Nephron (organoid): ENCODE results near the gene SRF.
A peak's percentile ranks its signal among the peaks of the same experiment; 100 is the strongest.

Experiments
- H3K27ac Mint-ChIP-seq, 3 experiments: 2 replicates each; pipeline ENCODE4 v1.8.0; 2020; ENCODE audit warnings: mixed read lengths in 3 of 3, mild to moderate bottlenecking in 2 of 3, moderate library complexity in 1 of 3
- H3K27me3 Mint-ChIP-seq: 2 replicates; pipeline ENCODE4 v1.8.0; 2021; ENCODE audit warnings: low read depth, mild to moderate bottlenecking, moderate library complexity, mixed read lengths
- H3K36me3 Mint-ChIP-seq: 2 replicates; pipeline ENCODE4 v1.8.0; 2020; ENCODE audit warnings: low read depth, mixed read lengths
- H3K4me1 Mint-ChIP-seq: 2 replicates; pipeline ENCODE4 v1.8.0; 2020; ENCODE audit warnings: mixed read lengths
- H3K4me3 Mint-ChIP-seq, 3 experiments: 2 replicates each; pipeline ENCODE4 v1.8.0; 2020; ENCODE audit warnings: mild to moderate bottlenecking in 3 of 3, mixed read lengths in 3 of 3, moderate library complexity in 2 of 3
- H3K9me3 Mint-ChIP-seq: 2 replicates; pipeline ENCODE4 v1.8.0; 2020; ENCODE audit warnings: mixed read lengths
- TF ChIP-seq, protein P1 (sequence below), 3 experiments: fragments of 200-600 bp; sonication (generic); IDR thresholded peaks; one replicate each; pipeline ENCODE4 v1.5.0; 2021; ENCODE audit warnings: antibody characterized with exemption in 3 of 3; ENCODE audit not compliant: unreplicated experiment in 3 of 3

The SRF gene

DNA sequence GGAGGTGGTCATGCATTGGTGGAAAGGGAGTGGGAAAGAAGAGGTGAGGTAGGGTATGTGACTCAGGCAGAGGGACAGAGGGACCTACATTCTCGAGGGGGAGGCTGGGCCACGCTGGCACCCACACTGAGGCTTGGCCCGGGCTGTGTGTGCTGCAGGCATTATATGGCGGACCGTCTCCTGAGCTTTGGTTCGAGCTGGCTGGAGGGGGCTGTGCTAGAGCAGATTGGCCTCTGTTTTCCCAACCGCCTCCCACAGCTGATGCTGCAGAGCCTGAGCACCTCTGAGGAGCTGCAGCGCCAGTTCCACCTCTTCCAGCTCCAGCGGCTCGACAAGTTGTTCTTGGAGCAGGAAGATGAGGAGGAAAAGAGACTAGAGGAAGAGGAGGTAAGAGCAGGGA is 34.8 kb downstream of the SRF start:
- Mint-ChIP-seq H3K4me3 (no peak overlapping the region), H3K9me3 (no peaks in the 10 kb centered on the region), H3K27me3 (no peaks in the 10 kb centered on the region), H3K36me3 (peaks cover 31% of the 10 kb centered on the region), H3K27ac (no peak overlapping the region), H3K4me1 (no peaks in the 10 kb centered on the region)
- TF ChIP-seq, protein P1, sequence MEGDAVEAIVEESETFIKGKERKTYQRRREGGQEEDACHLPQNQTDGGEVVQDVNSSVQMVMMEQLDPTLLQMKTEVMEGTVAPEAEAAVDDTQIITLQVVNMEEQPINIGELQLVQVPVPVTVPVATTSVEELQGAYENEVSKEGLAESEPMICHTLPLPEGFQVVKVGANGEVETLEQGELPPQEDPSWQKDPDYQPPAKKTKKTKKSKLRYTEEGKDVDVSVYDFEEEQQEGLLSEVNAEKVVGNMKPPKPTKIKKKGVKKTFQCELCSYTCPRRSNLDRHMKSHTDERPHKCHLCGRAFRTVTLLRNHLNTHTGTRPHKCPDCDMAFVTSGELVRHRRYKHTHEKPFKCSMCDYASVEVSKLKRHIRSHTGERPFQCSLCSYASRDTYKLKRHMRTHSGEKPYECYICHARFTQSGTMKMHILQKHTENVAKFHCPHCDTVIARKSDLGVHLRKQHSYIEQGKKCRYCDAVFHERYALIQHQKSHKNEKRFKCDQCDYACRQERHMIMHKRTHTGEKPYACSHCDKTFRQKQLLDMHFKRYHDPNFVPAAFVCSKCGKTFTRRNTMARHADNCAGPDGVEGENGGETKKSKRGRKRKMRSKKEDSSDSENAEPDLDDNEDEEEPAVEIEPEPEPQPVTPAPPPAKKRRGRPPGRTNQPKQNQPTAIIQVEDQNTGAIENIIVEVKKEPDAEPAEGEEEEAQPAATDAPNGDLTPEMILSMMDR (IDR thresholded peaks at IDR 0.05; ENCODE audit: unreplicated experiment in 3 of 3), result no peak

DNA sequence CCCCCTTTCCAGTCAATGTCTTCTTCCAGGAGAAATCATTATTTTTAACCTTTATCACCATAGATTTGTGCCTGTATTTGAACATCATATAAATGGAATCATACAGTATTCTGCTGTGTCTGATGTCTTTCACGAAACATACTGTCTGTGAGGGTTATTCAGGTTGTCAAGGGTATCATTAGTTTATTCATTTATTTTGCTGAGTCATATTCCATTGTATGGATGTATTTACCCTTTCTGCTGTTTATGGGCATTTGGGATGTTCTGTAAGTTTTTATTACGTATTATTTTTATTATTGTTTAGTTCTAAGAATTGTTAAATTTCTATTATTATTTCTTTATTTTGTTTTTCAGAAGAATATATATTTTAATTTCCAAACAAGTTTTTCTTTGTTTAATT is 36.2 kb downstream of the SRF start:
- Mint-ChIP-seq H3K36me3 (peaks cover 26% of the 10 kb centered on the region), H3K4me1 (no peaks in the 10 kb centered on the region), H3K4me3 (no peak overlapping the region), H3K27me3 (no peaks in the 10 kb centered on the region), H3K27ac (no peak overlapping the region), H3K9me3 (no peaks in the 10 kb centered on the region)
- TF ChIP-seq, protein P1 (IDR thresholded peaks at IDR 0.05; ENCODE audit: unreplicated experiment in 3 of 3), result no peak

DNA sequence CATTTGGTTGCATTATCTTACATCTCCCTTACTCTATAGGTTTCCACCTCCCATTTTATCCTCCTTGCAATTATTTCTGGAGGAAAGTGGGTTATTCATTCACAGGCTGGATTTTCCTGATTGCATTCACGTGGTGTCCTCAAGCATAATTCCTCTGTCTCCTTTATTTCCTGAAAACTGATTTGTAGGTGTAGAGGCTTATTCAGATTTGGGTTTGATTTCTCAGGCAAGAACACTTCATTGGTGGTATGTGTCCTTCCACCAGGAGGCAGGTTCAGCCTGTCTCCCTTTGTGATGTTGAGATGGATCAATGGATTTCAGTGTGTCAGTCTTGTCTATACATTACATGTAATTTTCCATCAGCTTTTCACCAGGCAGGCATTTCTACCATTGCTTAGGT is 40.9 kb downstream of the SRF start:
- H3K27ac Mint-ChIP-seq, result peak overlapping the region; percentile 29 to 65 (median 49)
- H3K9me3 Mint-ChIP-seq, result no peaks in the 10 kb centered on the region
- H3K4me1 Mint-ChIP-seq, result no peaks in the 10 kb centered on the region
- H3K4me3 Mint-ChIP-seq, result no peak overlapping the region
- TF ChIP-seq, protein P1 (IDR thresholded peaks at IDR 0.05; ENCODE audit: unreplicated experiment in 3 of 3), result peak in 2 of 3 experiments; percentile 12 to 17
- no peaks in the 10 kb centered on the region for H3K27me3 Mint-ChIP-seq
- peaks cover 18% of the 10 kb centered on the region for H3K36me3 Mint-ChIP-seq

DNA sequence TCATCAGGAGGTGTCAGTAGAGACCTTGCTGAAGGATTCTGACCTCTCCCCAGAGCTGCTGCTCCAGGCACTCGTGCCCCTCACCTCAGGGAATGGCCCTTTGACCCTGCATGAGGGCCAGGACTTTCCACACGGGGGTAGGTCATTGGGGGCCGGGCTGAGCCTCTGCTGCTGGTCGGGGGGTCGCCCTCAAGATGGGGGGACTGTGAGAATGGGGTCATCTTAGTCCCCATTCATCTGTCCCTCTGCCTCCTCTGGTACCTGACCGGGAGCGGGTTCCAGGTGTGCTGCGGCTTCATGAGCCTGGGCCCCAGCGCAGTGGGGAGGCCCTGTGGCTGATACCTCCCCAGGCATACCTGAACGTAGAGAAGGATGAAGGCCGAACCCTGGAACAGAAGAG is 42.4 kb downstream of the SRF start:
- peaks cover 21% of the 10 kb centered on the region for H3K36me3 Mint-ChIP-seq
- no peaks in the 10 kb centered on the region for H3K9me3 Mint-ChIP-seq
- TF ChIP-seq, protein P1 (IDR thresholded peaks at IDR 0.05; ENCODE audit: unreplicated experiment in 3 of 3), result no peak
- H3K4me1 Mint-ChIP-seq, result no peaks in the 10 kb centered on the region
- H3K27ac Mint-ChIP-seq, result no peak overlapping the region
- no peak overlapping the region for H3K4me3 Mint-ChIP-seq
- H3K27me3 Mint-ChIP-seq, result no peaks in the 10 kb centered on the region

DNA sequence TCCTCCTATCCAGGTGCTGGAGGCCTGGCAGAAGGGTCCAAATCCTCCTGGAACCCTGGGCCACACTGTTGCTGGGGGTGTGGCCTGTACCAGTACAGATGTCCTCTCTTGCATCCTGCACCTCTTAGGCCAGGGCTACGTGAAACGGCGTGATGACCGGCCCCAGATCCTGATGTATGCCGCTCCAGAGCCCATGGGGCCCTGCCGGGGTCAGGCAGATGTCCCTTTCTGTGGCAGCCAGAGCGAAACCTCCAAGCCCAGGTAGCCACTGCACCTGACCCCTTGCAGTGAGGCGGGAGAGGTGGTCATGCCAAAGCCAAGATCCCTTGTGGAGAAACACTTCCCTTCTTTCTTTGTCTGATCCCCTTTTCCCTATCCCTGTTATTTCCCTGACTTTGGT is 44.0 kb downstream of the SRF start:
- Mint-ChIP-seq H3K27ac (no peak overlapping the region), H3K4me1 (no peaks in the 10 kb centered on the region), H3K4me3 (no peak overlapping the region), H3K9me3 (no peaks in the 10 kb centered on the region), H3K27me3 (no peaks in the 10 kb centered on the region), H3K36me3 (peaks cover 27% of the 10 kb centered on the region)
- TF ChIP-seq, protein P1 (IDR thresholded peaks at IDR 0.05; ENCODE audit: unreplicated experiment in 3 of 3), result no peak

DNA sequence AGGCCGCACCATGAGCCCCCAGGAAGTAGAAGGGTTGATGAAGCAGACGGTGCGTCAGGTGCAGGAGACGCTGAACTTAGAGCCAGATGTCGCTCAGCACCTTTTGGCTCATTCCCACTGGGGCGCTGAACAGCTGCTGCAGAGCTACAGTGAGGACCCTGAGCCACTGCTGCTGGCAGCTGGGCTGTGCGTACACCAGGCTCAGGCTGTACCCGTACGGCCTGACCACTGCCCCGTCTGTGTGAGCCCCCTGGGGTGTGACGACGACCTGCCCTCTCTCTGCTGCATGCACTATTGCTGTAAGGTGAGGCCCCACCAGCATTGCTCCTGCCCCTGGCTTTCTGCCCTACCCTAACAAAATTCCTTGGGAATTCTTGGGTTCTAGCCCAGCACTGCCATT is 45.1 kb downstream of the SRF start:
- Mint-ChIP-seq H3K4me1 (peaks cover 4% of the 10 kb centered on the region), H3K27ac (no peak overlapping the region), H3K4me3 (no peak overlapping the region), H3K36me3 (peaks cover 27% of the 10 kb centered on the region), H3K27me3 (no peaks in the 10 kb centered on the region), H3K9me3 (no peaks in the 10 kb centered on the region)
- TF ChIP-seq, protein P1 (IDR thresholded peaks at IDR 0.05; ENCODE audit: unreplicated experiment in 3 of 3), result no peak
